Endothelial cell (in vitro differentiated cells): ENCODE measurements around the gene TMEM256. TPM values are rescaled to one million over a fixed set of nuclear protein-coding genes. Genes with fewer than 3 reads are reported as not detected.

Source experiments
- DNase-seq: peaks from one replicate; pipeline ENCODE4 v3.0.0; 2021; ENCODE audit warnings: low spot score
- H3K27ac Mint-ChIP-seq: one replicate; pipeline ENCODE4 v1.8.0; 2021; ENCODE audit warnings: mixed read lengths, inconsistent platforms; ENCODE audit not compliant: unreplicated experiment
- H3K27me3 Mint-ChIP-seq: one replicate; pipeline ENCODE4 v1.8.0; 2021; ENCODE audit warnings: mild to moderate bottlenecking, moderate library complexity, mixed read lengths, inconsistent platforms; ENCODE audit not compliant: unreplicated experiment
- H3K36me3 Mint-ChIP-seq: one replicate; pipeline ENCODE4 v1.8.0; 2021; ENCODE audit warnings: mild to moderate bottlenecking, low read depth, mixed read lengths, inconsistent platforms; ENCODE audit not compliant: unreplicated experiment
- H3K4me1 Mint-ChIP-seq: one replicate; pipeline ENCODE4 v1.8.0; 2021; ENCODE audit warnings: mild to moderate bottlenecking, mixed read lengths, inconsistent platforms; ENCODE audit not compliant: unreplicated experiment
- H3K4me3 Mint-ChIP-seq: one replicate; pipeline ENCODE4 v1.8.0; 2021; ENCODE audit warnings: mild to moderate bottlenecking, mixed read lengths, inconsistent platforms; ENCODE audit not compliant: unreplicated experiment
- H3K9me3 Mint-ChIP-seq: one replicate; pipeline ENCODE4 v1.8.0; 2021; ENCODE audit warnings: mixed read lengths, inconsistent platforms; ENCODE audit not compliant: unreplicated experiment
- CTCF ChIP-seq: fragments of 200-600 bp; sonication (generic); IDR thresholded peaks from one replicate; pipeline ENCODE4 v1.5.0; 2021; ENCODE audit warnings: antibody characterized with exemption; ENCODE audit not compliant: unreplicated experiment
- total RNA-seq: library from RNA; stranded (reverse); fragmentation: NEBNext Ultra II Directional; extraction: Animal tissue kit (Norgen Biotek cat#: 25700); gene quantifications from one replicate; pipeline ENCODE4 v1.2.1, GENCODE V29; 2021; ENCODE audit not compliant: unreplicated experiment

Gene TMEM256
- total RNA-seq, 1 donor from 2014 or later, result 94.7 TPM

DNA sequence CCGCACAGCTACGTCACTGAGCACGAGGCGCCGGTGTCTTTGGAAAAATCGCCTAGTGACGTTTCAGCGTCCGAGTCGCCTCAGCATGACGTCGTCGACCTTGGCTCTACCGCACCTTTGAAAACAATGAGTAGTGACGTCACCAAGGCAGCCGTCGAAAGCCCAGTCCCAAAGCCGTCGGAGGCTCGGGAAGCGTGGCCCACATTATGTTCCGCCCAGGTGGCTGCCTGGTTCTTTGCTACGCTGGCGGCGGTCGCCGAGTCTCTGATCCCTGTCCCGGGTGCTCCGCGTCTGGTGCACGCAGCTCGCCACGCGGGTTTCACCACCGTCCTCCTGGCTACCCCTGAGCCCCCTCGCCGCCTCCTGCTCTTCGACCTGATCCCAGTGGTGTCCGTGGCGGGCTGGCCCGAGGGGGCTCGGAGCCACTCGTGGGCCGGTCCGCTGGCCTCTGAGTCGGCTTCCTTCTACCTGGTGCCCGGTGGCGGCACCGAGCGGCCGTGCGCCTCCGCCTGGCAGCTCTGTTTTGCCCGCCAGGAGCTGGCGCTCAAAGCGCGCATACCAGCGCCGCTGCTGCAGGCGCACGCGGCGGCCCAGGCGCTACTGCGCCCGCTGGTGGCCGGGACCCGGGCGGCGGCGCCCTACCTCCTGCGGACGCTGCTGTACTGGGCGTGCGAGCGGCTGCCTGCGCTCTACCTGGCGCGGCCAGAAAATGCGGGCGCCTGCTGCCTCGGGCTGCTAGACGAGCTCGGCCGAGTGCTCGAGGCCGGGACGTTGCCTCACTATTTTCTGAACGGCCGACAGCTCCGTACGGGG is 32.9 kb upstream of the TMEM256 start:
- TF ChIP-seq CTCF, result peak; percentile 37
- H3K4me1 Mint-ChIP-seq, result peaks cover 30% of the 10 kb centered on the region
- peak overlapping the region; percentile 90 for H3K4me3 Mint-ChIP-seq
- peak; percentile 87 for DNase-seq
- no peaks in the 10 kb centered on the region for H3K9me3 Mint-ChIP-seq
- peak overlapping the region; percentile 30 for H3K27ac Mint-ChIP-seq
- H3K36me3 Mint-ChIP-seq, result no peaks in the 10 kb centered on the region
- peaks cover 21% of the 10 kb centered on the region for H3K27me3 Mint-ChIP-seq

DNA sequence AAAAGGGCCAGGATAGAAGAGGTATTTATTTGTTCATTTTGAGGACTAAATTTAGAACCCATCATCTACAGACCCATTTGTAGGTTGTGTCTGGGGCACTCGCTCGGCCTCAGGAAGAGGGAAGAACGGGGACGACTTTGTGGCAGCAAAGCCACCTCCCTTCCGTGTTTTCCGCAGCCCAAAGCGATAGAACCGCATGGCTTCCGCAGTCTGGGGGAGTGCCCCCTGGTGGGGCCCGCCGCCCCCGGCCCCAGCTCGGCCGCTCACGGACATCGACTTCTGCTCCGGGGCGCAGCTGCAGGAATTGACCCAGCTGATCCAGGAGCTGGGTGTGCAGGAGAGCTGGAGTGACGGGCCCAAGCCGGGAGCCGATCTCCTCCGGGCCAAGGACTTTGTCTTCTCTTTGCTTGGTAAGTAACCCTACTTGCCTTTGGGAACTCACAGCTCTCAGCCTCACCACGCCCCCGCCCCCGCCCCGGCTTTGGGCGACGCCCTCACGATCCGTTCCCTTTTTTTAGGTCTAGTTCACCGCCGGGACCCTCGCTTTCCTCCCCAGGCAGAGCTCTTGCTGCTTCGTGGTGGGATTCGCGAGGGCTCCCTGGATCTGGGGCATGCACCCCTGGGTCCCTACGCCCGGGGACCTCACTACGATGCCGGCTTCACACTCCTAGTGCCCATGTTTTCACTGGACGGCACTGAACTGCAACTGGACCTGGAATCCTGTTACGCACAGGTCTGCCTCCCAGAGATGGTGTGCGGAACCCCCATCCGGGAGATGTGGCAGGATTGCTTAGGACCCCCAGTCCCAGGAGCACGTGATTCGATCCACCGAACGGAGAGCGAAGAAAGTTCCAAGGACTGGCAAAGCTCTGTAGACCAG is 32.0 kb upstream of the TMEM256 start:
- H3K27me3 Mint-ChIP-seq, result peaks cover 20% of the 10 kb centered on the region
- H3K9me3 Mint-ChIP-seq, result no peaks in the 10 kb centered on the region
- DNase-seq, result peak; percentile 60
- H3K4me1 Mint-ChIP-seq, result peaks cover 23% of the 10 kb centered on the region
- peak; percentile 28 for TF ChIP-seq CTCF
- peak overlapping the region; percentile 31 for H3K27ac Mint-ChIP-seq
- peak overlapping the region; percentile 90 for H3K4me3 Mint-ChIP-seq
- H3K36me3 Mint-ChIP-seq, result no peaks in the 10 kb centered on the region

- H3K4me1 Mint-ChIP-seq, result peaks cover 8% of the 10 kb centered on the region
- no peaks in the 10 kb centered on the region for H3K36me3 Mint-ChIP-seq
- no peak for TF ChIP-seq CTCF
- no peaks in the 10 kb centered on the region for H3K9me3 Mint-ChIP-seq
- H3K27me3 Mint-ChIP-seq, result peaks cover 6% of the 10 kb centered on the region
- DNase-seq, result no peak
- H3K4me3 Mint-ChIP-seq, result no peak overlapping the region
- no peak overlapping the region for H3K27ac Mint-ChIP-seq
Observed at GRCh38 chr17:7432296-7432695, 28.4 kb upstream of the TMEM256 start.

DNA sequence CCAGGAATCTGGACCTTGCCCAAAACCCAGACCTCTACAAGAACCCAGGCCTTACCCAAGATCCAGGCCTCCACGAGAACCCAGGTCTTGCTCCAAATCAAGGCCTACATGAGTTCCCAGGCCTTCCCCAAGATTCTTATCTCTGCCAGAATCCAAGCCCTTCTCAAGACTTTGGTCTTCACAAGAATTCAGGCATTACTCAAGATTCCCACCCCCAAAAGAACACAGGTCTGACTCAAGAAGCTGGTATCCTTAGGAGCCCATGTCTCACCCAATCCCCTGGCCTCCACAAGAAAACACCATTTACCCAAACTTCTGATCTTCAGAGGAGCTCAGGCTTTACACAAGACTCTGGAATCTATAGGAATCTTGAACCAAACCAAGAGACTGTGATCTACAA is 27.3 kb upstream of the TMEM256 start:
- Mint-ChIP-seq H3K4me3 (no peak overlapping the region), H3K36me3 (no peaks in the 10 kb centered on the region), H3K27ac (peak overlapping the region; percentile 45), H3K9me3 (no peaks in the 10 kb centered on the region), H3K4me1 (peaks cover 8% of the 10 kb centered on the region), H3K27me3 (peaks cover 5% of the 10 kb centered on the region)
- no peak for TF ChIP-seq CTCF
- no peak for DNase-seq

- H3K36me3 Mint-ChIP-seq, result no peaks in the 10 kb centered on the region
- no peak overlapping the region for H3K4me3 Mint-ChIP-seq
- TF ChIP-seq CTCF, result no peak
Observed at GRCh38 chr17:7429722-7430121, 25.8 kb upstream of the TMEM256 start.

More at GRCh38 chr17:7429722-7430121, 25.8 kb upstream of the TMEM256 start:
- Mint-ChIP-seq H3K9me3 (no peaks in the 10 kb centered on the region), H3K27ac (no peak overlapping the region), H3K4me1 (no peaks in the 10 kb centered on the region), H3K27me3 (peaks cover 7% of the 10 kb centered on the region)
- DNase-seq, result no peak
